Islet precursor cell (in vitro differentiated cells): Measurements from ENCODE around the gene RAMP1.
"Not testable (repeated sequence)": the region's sequence is repeated elsewhere in the genome, so short reads cannot be mapped to it uniquely, and the experiment has no call there.

Experiments used
- DNase-seq: peaks from one replicate; pipeline ENCODE4 v3.0.0-alpha.2; 2018

Gene RAMP1

GRCh38 chr2:237919593-237919992 lies 60.2 kb downstream of the RAMP1 start:
- DNase-seq, result no peak

DNA sequence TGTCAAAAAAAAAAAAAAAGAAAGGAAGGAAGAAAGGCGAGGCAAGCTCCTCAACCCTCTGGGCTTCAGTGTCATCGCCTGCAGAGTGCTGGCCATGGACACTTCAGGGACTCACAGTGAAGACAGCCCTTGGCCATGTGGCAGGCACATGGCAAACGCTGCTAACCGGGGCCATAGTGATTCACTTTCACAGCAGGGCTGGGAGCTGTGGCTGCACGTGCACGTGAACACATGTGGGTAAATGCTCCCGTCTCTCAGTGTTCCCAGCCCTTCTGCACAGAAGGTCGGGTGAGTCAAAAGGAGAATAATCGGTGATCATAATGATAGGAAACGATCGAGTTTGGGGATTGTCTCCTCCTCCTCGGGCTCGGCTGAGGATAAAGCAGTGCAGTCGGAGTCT lies 61.2 kb downstream of the RAMP1 start:
- DNase-seq, result no peak

GRCh38 chr2:237921967-237922492 lies 62.6 kb downstream of the RAMP1 start:
- DNase-seq, result no peak

DNA sequence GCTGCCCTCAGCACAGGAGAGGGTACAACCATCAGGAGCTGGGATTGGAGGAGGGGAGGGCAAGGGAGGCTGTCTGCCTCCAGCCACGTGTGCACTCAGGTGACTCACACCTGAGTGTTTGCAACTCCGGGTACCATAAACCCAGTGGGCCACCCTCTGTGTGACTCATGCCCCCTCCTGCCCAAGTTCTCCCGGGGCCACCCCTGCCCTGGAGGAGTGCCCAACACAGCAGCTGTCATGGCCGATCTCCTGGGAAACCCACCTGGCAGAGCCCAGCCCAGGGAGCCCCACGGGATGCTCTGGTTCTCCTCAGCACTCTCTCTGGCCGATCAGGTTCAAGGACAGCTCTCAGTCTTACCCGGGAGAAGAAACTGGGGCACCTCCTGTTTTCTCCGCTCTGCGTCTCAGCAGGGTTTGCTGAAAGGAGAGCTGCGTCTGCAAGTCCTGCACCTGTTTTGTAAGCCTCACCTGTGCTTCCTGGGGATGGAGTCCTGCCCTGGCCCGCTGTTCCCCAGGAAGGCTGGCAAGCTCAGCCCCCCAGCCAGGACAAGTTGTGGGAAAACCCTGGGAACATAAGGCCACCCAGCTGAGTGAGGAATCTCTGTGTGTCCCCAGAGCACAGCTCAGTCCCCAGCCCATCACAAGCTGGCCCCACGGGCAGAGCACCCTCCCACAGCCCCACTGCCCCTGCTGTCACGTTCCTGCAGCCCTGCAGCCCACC lies 63.4 kb downstream of the RAMP1 start:
- no peak for DNase-seq

- peak; percentile 80 for DNase-seq
These were observed 64.2 kb downstream of the RAMP1 start for GRCh38 chr2:237923481-237924163.

- DNase-seq, result no peak
These were observed 64.7 kb downstream of the RAMP1 start for GRCh38 chr2:237924164-237924534.

GRCh38 chr2:237927135-237927534 lies 67.7 kb downstream of the RAMP1 start:
- DNase-seq, result no peak

- no peak for DNase-seq
These were observed 68.6 kb downstream of the RAMP1 start for GRCh38 chr2:237927986-237928385.

GRCh38 chr2:237929979-237930378 lies 70.6 kb downstream of the RAMP1 start:
- no peak for DNase-seq

DNA sequence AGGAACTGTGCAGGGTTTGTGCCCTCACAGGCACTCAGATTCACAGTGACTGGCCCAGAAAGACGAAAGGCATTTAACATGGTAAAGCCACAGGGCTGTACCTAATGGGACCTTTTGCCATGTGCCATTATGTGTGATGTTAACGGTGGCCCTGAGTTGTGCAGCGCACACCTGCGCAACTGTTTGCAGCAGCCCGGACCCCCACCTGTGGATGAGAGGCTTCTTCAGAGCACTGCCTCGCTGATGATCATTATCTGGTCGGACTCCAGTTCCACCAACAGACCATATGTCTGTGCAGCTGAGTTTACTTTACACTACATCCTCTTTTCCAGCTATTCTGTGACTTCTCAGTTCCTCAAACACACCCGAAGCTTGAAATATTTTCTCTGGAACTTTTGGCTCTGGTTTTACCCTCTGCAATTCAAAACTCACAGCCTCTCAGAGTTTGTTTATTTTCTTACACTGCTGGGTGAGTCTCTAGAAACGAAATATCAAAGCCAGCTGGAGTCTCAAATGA lies 71.8 kb downstream of the RAMP1 start:
- DNase-seq, result no peak

DNA sequence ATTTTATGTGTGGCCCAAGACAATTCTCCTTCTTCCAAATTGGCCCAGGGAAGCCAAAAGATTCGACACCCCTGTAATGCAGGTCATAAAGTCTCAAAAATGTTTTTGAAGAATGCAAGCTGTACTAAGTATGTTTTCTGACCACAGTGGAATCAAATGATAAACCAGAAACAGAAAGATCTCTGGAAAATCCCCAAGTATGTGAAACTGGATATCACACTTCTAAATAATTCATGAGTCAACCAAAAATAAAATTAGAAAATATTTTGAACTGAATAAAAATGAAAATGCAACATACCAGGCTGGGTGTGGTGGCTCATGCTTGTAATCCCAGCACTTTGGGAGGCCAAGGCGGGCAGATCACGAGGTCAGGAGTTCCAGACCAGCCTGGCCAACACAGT lies 73.3 kb downstream of the RAMP1 start:
- no peak for DNase-seq

DNA sequence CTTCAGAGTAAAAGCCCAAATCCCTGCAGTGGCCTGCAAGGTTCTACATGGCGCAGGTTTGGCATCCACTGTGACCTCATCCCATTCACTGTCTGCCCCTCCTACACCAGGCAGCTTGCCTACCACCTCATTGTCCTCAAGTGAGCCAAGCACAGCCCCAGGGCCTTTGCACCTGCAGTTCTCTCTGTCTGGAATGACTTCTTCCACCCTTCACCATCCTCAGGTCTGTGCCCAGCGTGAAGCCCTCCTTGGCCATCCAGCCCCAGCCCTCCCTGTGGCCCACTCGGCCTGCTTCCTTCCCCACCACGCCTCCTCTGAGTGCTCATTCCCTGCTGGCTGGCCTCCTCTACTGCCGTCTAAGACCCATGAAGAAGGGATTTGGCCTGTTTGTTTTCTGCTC lies 74.8 kb downstream of the RAMP1 start:
- peak; percentile 52 for DNase-seq

- DNase-seq, result peak; percentile 80
These were observed 76.5 kb downstream of the RAMP1 start for GRCh38 chr2:237935740-237936452.

GRCh38 chr2:237939251-237939650 lies 79.8 kb downstream of the RAMP1 start:
- DNase-seq, result no peak

- peak; percentile 37 for DNase-seq
These were observed 81.4 kb downstream of the RAMP1 start for GRCh38 chr2:237940828-237941227.

- DNase-seq, result peak; percentile 33
These were observed 81.8 kb downstream of the RAMP1 start for GRCh38 chr2:237941239-237941638.

DNA sequence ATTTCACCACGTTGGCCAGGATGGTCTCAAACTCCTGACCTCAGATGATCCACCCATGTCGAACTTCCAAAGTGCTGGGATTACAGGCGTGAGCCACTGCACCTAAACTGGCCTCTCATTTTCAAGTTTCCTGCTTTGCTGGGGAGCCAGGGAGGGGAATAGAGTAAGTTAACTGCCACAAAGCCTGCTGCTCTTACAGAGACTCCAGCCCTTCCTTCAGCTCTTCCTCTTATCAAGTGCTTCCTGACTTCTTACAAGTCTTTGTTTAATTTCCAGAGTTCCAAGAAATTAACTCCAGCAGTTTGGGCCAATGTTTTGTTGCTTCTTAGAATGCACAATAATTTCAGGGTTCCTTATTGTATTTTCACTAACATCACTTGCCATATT lies 83.1 kb downstream of the RAMP1 start:
- peak; percentile 27 for DNase-seq

DNA sequence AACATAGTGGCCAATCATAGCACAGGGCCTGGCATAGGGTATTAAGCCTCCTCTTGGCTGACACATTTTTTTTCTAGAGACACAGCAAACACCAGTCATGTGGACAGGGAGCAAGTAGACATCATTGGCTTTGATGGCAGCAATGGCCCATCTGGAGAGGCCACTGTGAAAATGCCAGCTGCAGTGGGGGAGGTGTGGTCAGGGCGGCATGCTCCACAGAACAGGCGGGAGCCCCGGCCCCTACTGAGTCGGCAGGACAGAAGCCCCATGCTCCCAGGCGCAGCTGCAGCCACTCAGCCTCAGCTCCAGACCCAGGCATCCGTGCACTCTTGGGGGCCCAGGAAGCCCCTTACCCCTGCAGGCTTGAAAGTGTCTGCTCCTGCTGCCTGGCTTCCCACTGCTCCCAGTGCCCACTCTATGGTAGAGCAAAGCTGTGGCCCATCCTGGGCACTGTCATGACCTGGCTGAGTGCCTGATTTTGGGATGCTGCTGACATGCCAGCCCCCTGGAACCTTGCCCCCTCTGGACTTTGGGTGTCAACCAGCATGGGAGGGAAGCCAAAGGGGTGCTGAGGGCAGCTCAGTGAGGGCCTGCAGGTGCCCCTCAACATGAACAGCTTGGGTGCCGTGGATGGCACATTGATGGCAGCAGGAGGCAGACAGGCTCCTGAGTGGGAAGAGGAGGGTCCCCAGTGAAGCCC lies 84.1 kb downstream of the RAMP1 start:
- DNase-seq, result no peak

GRCh38 chr2:237944302-237944701 lies 84.9 kb downstream of the RAMP1 start:
- no peak for DNase-seq

- no peak for DNase-seq
These were observed 87.0 kb downstream of the RAMP1 start for GRCh38 chr2:237946423-237946822.

GRCh38 chr2:237951354-237951753 lies 91.9 kb downstream of the RAMP1 start:
- not testable (repeated sequence) for DNase-seq

GRCh38 chr2:237951878-237952277 lies 92.5 kb downstream of the RAMP1 start:
- no peak for DNase-seq

DNA sequence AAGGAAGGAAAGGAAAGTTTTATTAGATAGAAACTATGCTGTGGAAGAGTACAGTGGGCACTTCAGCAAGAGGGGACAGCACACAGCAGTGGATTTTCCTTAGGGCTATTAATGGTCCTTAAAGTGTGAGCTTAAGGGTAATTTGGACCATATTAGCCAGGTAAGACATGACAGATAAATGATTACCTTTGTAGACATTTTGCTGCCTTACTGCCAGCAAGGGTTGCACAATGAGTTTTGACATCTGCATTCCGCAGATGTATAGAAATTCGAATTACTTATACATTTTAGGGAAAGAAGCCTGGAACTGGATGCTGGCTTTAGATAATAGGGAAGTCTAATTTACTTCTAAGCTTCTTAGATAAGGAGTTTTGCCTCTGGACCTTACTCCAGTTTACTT lies 93.4 kb downstream of the RAMP1 start:
- DNase-seq, result no peak
